Adipocyte (in vitro differentiated cells): Measurements from ENCODE around the gene MED16.
A peak's percentile ranks its signal among the peaks of the same experiment; 100 is the strongest.

Experiments
- DNase-seq: peaks from one replicate; pipeline ENCODE4 v3.0.0-alpha.2; 2015; ENCODE audit warnings: low read depth
- H3K27me3 ChIP-seq: replicated peaks from 2 replicates; pipeline ENCODE4 v1.7.0; 2013; ENCODE audit warnings: mild to moderate bottlenecking, low read length, moderate library complexity; ENCODE audit not compliant: control insufficient read depth, insufficient read depth
- H3K36me3 ChIP-seq: 2 replicates; pipeline ENCODE4 v1.7.0; 2013; ENCODE audit warnings: low read length, mild to moderate bottlenecking, moderate library complexity; ENCODE audit not compliant: control insufficient read depth, insufficient read depth, severe bottlenecking
- H3K4me1 ChIP-seq: 2 replicates; pipeline ENCODE4 v1.7.0; 2013; ENCODE audit warnings: mild to moderate bottlenecking, low read length, moderate library complexity; ENCODE audit not compliant: control insufficient read depth, insufficient read depth
- H3K4me3 ChIP-seq: 2 replicates; pipeline ENCODE4 v1.7.0; 2013; ENCODE audit warnings: mild to moderate bottlenecking, low read length, moderate library complexity
- H3K9ac ChIP-seq: 2 replicates; pipeline ENCODE4 v1.7.0; 2013; ENCODE audit warnings: mild to moderate bottlenecking, low read length, moderate library complexity
- H3K9me3 ChIP-seq: 2 replicates; pipeline ENCODE4 v1.7.0; 2013; ENCODE audit warnings: mild to moderate bottlenecking, low read length, moderate library complexity; ENCODE audit not compliant: control insufficient read depth

MED16 gene

DNA sequence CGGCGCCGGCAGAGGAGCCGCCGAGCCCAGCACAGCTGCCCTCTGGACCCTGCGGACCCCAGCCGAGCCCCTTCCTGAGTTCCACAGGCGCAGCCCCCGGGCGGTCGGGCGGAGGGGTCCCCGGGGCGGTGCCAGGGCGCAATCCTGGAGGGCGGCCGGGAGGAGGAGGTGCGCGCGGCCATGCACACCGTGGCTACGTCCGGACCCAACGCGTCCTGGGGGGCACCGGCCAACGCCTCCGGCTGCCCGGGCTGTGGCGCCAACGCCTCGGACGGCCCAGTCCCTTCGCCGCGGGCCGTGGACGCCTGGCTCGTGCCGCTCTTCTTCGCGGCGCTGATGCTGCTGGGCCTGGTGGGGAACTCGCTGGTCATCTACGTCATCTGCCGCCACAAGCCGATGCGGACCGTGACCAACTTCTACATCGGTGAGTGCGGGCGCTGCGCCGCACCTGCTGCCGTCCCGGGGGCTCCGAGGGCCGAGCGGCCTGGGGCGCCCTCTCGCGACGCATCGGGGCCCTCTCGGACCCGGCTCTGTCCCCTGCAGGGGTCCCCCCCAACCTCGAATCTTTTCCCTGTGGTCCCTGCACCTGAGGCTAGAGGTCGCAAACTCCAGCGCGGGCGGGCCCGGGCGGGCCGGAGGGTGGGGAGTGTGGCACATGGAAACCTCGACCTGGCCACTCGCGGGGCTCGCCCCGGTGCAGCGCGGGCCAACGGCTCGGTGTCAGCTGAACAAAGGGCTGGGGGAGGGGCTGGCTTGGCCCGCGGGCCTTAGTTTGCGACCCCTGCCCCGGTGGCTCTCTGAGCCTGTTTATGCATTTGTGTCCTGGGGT is 24.6 kb upstream of the MED16 start, which contains the start of gene KISS1R:
TSS of gene KISS1R (plus strand) at position 11 of the 829 bp plus-strand sequence. CDS start at position 181, 170 bp downstream.
- peak; percentile 41 for DNase-seq
- Histone ChIP-seq H3K4me1 (peaks cover 6% of the 10 kb centered on the region), H3K4me3 (no peak within 1 kb of the TSS), H3K9me3 (no peaks in the 10 kb centered on the region), H3K9ac (no peak within 1 kb of the TSS), H3K27me3 (peaks cover 5% of the 10 kb centered on the region), H3K36me3 (no peaks in the 10 kb centered on the region)

DNA sequence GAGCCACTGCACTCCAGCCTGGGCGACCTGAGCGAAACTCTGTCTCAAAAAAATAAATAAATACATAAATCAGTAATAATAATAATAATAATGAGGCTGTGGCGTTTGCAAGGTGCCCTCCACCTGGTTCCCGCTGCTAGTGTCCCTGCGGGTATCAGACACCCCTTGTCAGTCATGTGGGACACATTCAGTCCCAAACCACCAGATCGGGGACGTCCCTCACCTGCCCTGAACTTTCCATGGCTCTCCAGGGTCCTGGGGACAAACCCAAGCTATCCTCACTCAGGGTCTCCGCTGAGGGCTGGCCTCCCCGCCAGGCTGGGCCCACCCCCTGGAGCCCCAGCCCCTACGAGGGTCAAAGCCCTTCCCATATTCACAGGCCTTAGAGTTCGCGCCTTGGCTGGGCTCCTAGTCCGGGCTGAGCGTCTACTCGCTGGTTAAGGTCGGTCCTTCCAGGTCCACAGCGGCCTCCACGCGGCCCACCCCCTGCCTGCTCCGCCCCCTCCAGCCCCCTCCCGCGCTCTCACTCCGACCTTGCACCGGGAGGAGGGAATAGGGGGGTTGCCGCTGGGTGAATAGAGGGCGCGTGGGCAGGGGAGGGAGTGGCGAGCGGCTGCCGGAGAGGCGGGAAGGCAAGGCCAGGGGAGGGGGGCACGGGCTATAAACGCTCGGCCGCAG is 23.8 kb upstream of the MED16 start:
- Histone ChIP-seq H3K27me3 (peaks cover 5% of the 10 kb centered on the region), H3K4me1 (peaks cover 4% of the 10 kb centered on the region), H3K4me3 (no peak overlapping the region), H3K9me3 (no peaks in the 10 kb centered on the region), H3K36me3 (no peaks in the 10 kb centered on the region), H3K9ac (no peak overlapping the region)
- no peak for DNase-seq

GRCh38 chr19:913080-913748 is 20.2 kb upstream of the MED16 start, which contains the start of gene R3HDM4:
R3HDM4 (minus strand) TSS chr19:913219; CDS start chr19:913157, 62 bp downstream.
- DNase-seq = peak; percentile 90
- Histone ChIP-seq H3K9ac (peak within 1 kb of the TSS; percentile 89), H3K27me3 (peaks cover 5% of the 10 kb centered on the region), H3K4me1 (peaks cover 3% of the 10 kb centered on the region), H3K4me3 (peak within 1 kb of the TSS; percentile 82), H3K9me3 (no peaks in the 10 kb centered on the region), H3K36me3 (no peaks in the 10 kb centered on the region)

GRCh38 chr19:912181-913079 is 19.4 kb upstream of the MED16 start:
- no peak for DNase-seq
- peak overlapping the region; percentile 80 for H3K4me3 ChIP-seq
- H3K27me3 ChIP-seq = no peaks in the 10 kb centered on the region
- H3K4me1 ChIP-seq = peaks cover 3% of the 10 kb centered on the region
- no peaks in the 10 kb centered on the region for H3K9me3 ChIP-seq
- H3K9ac ChIP-seq = peak overlapping the region; percentile 83
- no peaks in the 10 kb centered on the region for H3K36me3 ChIP-seq

DNA sequence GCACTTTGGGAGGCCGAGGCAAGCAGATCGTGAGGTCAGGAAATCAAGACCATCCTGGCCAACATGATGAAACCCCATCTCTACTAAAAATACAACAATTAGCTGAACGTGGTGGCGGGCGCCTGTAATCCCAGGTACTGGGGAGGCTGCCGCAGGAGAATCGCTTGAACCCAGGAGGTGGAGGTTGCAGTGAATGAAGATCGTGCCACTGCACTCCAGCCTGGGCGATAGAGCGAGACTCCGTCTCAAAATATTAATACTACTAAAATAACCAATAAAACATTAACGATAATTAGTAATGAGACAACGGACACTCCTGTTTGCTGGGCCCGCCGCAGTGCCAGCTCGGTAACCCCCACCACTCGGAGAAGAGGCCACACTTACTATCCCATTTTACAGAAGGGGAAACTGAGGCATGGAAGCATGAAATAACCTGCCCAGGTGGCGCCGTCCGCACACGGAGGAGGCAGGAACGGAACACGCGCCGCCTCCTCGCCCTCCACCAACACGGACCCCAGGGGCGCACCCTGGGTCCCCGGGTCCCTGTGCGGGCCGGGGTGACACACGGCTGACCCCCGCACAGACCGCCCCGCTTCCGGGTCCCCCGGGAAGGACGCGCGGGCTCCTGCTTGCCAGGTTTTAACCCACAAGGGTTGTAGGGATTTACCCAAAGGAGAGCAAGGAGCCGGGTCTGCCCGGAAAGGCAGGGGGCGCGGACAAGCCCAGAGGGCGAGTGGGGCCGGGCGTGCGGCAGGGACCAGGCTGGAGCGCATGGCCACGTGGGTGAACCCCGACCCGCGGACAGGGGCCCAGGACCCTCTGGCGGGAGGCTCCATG is 18.4 kb upstream of the MED16 start:
- no peak overlapping the region for H3K4me3 ChIP-seq
- no peak for DNase-seq

GRCh38 chr19:907183-907853 is 14.3 kb upstream of the MED16 start:
- H3K9me3 ChIP-seq = no peaks in the 10 kb centered on the region
- H3K4me3 ChIP-seq = no peak overlapping the region
- no peak overlapping the region for H3K9ac ChIP-seq
- no peaks in the 10 kb centered on the region for H3K4me1 ChIP-seq
- no peaks in the 10 kb centered on the region for H3K36me3 ChIP-seq
- DNase-seq = no peak
- no peaks in the 10 kb centered on the region for H3K27me3 ChIP-seq

More for the DNA sequence above, 18.4 kb upstream of the MED16 start:
- no peaks in the 10 kb centered on the region for H3K36me3 ChIP-seq
- H3K9me3 ChIP-seq = no peaks in the 10 kb centered on the region
- H3K9ac ChIP-seq = no peak overlapping the region
- H3K27me3 ChIP-seq = no peaks in the 10 kb centered on the region
- H3K4me1 ChIP-seq = peaks cover 3% of the 10 kb centered on the region

- no peak overlapping the region for H3K9ac ChIP-seq
- H3K36me3 ChIP-seq = no peaks in the 10 kb centered on the region
- no peaks in the 10 kb centered on the region for H3K9me3 ChIP-seq
- H3K4me3 ChIP-seq = no peak overlapping the region
- DNase-seq = no peak
- no peaks in the 10 kb centered on the region for H3K4me1 ChIP-seq
- H3K27me3 ChIP-seq = no peaks in the 10 kb centered on the region
These were observed 13.5 kb upstream of the MED16 start for GRCh38 chr19:906480-906879.

DNA sequence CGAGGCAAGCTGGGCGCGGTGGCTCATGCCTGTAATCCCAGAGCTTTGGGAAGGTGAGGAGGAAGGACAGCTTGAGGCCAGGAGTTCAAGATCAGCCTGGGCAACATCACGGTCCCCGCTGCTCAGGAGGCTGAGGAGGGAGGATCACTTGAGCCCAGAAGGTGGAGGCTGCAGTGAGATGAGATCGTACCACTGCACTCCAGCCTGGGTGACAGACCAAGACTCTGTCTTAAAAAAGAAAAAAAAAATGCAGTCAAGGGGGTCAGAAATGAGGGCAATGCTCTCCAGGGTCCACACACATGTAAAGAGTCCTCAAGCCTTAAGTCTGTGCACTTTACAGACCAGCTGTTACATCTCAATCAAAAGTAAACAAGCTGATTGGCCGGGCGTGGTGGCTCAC is 11.6 kb upstream of the MED16 start:
- Histone ChIP-seq H3K4me3 (no peak overlapping the region), H3K27me3 (no peaks in the 10 kb centered on the region), H3K4me1 (no peaks in the 10 kb centered on the region), H3K36me3 (no peaks in the 10 kb centered on the region), H3K9ac (no peak overlapping the region), H3K9me3 (no peaks in the 10 kb centered on the region)
- DNase-seq = no peak

GRCh38 chr19:903266-903797 is 10.3 kb upstream of the MED16 start:
- Histone ChIP-seq H3K9me3 (no peaks in the 10 kb centered on the region), H3K36me3 (no peaks in the 10 kb centered on the region), H3K4me3 (no peak overlapping the region), H3K4me1 (no peaks in the 10 kb centered on the region), H3K27me3 (no peaks in the 10 kb centered on the region), H3K9ac (no peak overlapping the region)
- no peak for DNase-seq
